ENCODE measurements around the gene USP32.

Gene USP32

GRCh38 chr17:60155815-60156214 lies 236.1 kb downstream of the USP32 start:
- TF ChIP-seq CTCF (conservative IDR thresholded peaks at IDR 0.05; ENCODE audit: low read length) (no peak), EZH2phosphoT487 (IDR thresholded peaks at IDR 0.05; ENCODE audit: borderline replicate concordance) (no peak)
- H3K9me2 ChIP-seq (replicated peaks; ENCODE audit: low read depth, low read length): no peaks in the 10 kb centered on the region
- no peaks in the 10 kb centered on the region for H3K79me2 ChIP-seq (ENCODE audit: insufficient read depth, low read length)
- no peaks in the 10 kb centered on the region for H3K4me1 ChIP-seq (ENCODE audit: insufficient read depth, low read length, poor library complexity, severe bottlenecking)
- no peak overlapping the region for H3K4me2 ChIP-seq (ENCODE audit: low read depth, low read length, poor library complexity, severe bottlenecking)
- no peaks in the 10 kb centered on the region for H3F3A ChIP-seq (ENCODE audit: low read depth)
- no peak overlapping the region for H2AFZ ChIP-seq (ENCODE audit: low read length)
- H4K20me1 ChIP-seq (ENCODE audit: insufficient read depth, low read length, poor library complexity, severe bottlenecking): no peaks in the 10 kb centered on the region
- no peaks in the 10 kb centered on the region for H3K36me3 ChIP-seq (ENCODE audit: insufficient read depth, low read length)
- H3K9ac ChIP-seq (ENCODE audit: low read depth, low read length, poor library complexity, severe bottlenecking): no peak overlapping the region
- H3K9me3 ChIP-seq (ENCODE audit: insufficient read depth, low read depth, low read length): no peaks in the 10 kb centered on the region
- H3K4me3 ChIP-seq (ENCODE audit: low read length, poor library complexity, severe bottlenecking): no peak overlapping the region
- H3K27me3 ChIP-seq (ENCODE audit: insufficient read depth, low read length, poor library complexity, severe bottlenecking): no peaks in the 10 kb centered on the region

- H3K9ac ChIP-seq (ENCODE audit: low read depth, low read length, poor library complexity, severe bottlenecking): no peak overlapping the region
- H3K27me3 ChIP-seq (ENCODE audit: insufficient read depth, low read length, poor library complexity, severe bottlenecking): no peaks in the 10 kb centered on the region
- H3K79me2 ChIP-seq (ENCODE audit: insufficient read depth, low read length): no peaks in the 10 kb centered on the region
- H3K9me2 ChIP-seq (replicated peaks; ENCODE audit: low read depth, low read length): no peaks in the 10 kb centered on the region
- no peak overlapping the region for H2AFZ ChIP-seq (ENCODE audit: low read length)
- H3K4me2 ChIP-seq (ENCODE audit: low read depth, low read length, poor library complexity, severe bottlenecking): no peak overlapping the region
- no peaks in the 10 kb centered on the region for H3K4me1 ChIP-seq (ENCODE audit: insufficient read depth, low read length, poor library complexity, severe bottlenecking)
- no peaks in the 10 kb centered on the region for H3K9me3 ChIP-seq (ENCODE audit: insufficient read depth, low read depth, low read length)
- H3K36me3 ChIP-seq (ENCODE audit: insufficient read depth, low read length): no peaks in the 10 kb centered on the region
- no peaks in the 10 kb centered on the region for H4K20me1 ChIP-seq (ENCODE audit: insufficient read depth, low read length, poor library complexity, severe bottlenecking)
- TF ChIP-seq EZH2phosphoT487 (IDR thresholded peaks at IDR 0.05; ENCODE audit: borderline replicate concordance) (no peak), CTCF (conservative IDR thresholded peaks at IDR 0.05; ENCODE audit: low read length) (no peak)
- H3F3A ChIP-seq (ENCODE audit: low read depth): no peaks in the 10 kb centered on the region
- H3K4me3 ChIP-seq (ENCODE audit: low read length, poor library complexity, severe bottlenecking): no peak overlapping the region
Measured at GRCh38 chr17:60155427-60155814, 236.5 kb downstream of the USP32 start.

GRCh38 chr17:60154616-60155426 lies 237.1 kb downstream of the USP32 start:
- TF ChIP-seq EZH2phosphoT487 (IDR thresholded peaks at IDR 0.05; ENCODE audit: borderline replicate concordance) (no peak), CTCF (conservative IDR thresholded peaks at IDR 0.05; ENCODE audit: low read length) (no peak)
- no peaks in the 10 kb centered on the region for H3K79me2 ChIP-seq (ENCODE audit: insufficient read depth, low read length)
- no peaks in the 10 kb centered on the region for H3K9me3 ChIP-seq (ENCODE audit: insufficient read depth, low read depth, low read length)
- no peaks in the 10 kb centered on the region for H4K20me1 ChIP-seq (ENCODE audit: insufficient read depth, low read length, poor library complexity, severe bottlenecking)
- no peak overlapping the region for H2AFZ ChIP-seq (ENCODE audit: low read length)
- no peaks in the 10 kb centered on the region for H3F3A ChIP-seq (ENCODE audit: low read depth)
- no peak overlapping the region for H3K4me3 ChIP-seq (ENCODE audit: low read length, poor library complexity, severe bottlenecking)
- no peaks in the 10 kb centered on the region for H3K27me3 ChIP-seq (ENCODE audit: insufficient read depth, low read length, poor library complexity, severe bottlenecking)
- H3K9me2 ChIP-seq (replicated peaks; ENCODE audit: low read depth, low read length): no peaks in the 10 kb centered on the region
- H3K4me2 ChIP-seq (ENCODE audit: low read depth, low read length, poor library complexity, severe bottlenecking): no peak overlapping the region
- H3K4me1 ChIP-seq (ENCODE audit: insufficient read depth, low read length, poor library complexity, severe bottlenecking): no peaks in the 10 kb centered on the region
- no peak overlapping the region for H3K9ac ChIP-seq (ENCODE audit: low read depth, low read length, poor library complexity, severe bottlenecking)
- H3K36me3 ChIP-seq (ENCODE audit: insufficient read depth, low read length): no peaks in the 10 kb centered on the region

All from Loucy (cell line).